NCI-H1417 treated with DMSO at 0.1 percent for 48 hours (cell line): ENCODE results near the gene FUT6.

Experiments
- DNase-seq: peaks from one replicate; lab custom pipeline; 2025; lab: John Stamatoyannopoulos, UW

Gene FUT6

GRCh38 chr19:5804516-5805461 lies 34.7 kb downstream of the FUT6 start, which contains the start of gene NRTN:
Gene NRTN, plus strand, starts transcription at chr19:5805067. Its CDS starts 19,099 bp downstream, at chr19:5824166.
- DNase-seq = no peak

- peak; percentile 33 for DNase-seq
Observed at GRCh38 chr19:5803752-5804515, 35.6 kb downstream of the FUT6 start.

GRCh38 chr19:5803441-5803751 lies 36.1 kb downstream of the FUT6 start:
- DNase-seq = no peak

- no peak for DNase-seq
Observed at GRCh38 chr19:5801796-5802619, 37.5 kb downstream of the FUT6 start.

- no peak for DNase-seq
Observed at GRCh38 chr19:5800361-5801270, 38.9 kb downstream of the FUT6 start.

GRCh38 chr19:5799247-5800241 lies 40.0 kb downstream of the FUT6 start:
- DNase-seq = no peak

GRCh38 chr19:5798244-5798643 lies 41.3 kb downstream of the FUT6 start:
- DNase-seq = no peak

GRCh38 chr19:5795382-5795919 lies 44.1 kb downstream of the FUT6 start:
- no peak for DNase-seq

- no peak for DNase-seq
Observed at GRCh38 chr19:5793188-5793587, 46.3 kb downstream of the FUT6 start.

- no peak for DNase-seq
Observed at GRCh38 chr19:5792224-5792623, 47.3 kb downstream of the FUT6 start.

GRCh38 chr19:5790559-5791520 lies 48.7 kb downstream of the FUT6 start, which contains the start of gene DUS3L:
Gene DUS3L, minus strand, starts transcription at chr19:5791163. Its CDS starts 22 bp downstream, at chr19:5791141.
- peak; percentile 84 for DNase-seq

- DNase-seq = no peak
Observed at GRCh38 chr19:5789886-5790558, 49.5 kb downstream of the FUT6 start.

- DNase-seq = no peak
Observed at GRCh38 chr19:5789351-5789761, 50.1 kb downstream of the FUT6 start.

- no peak for DNase-seq
Observed at GRCh38 chr19:5788422-5788821, 51.1 kb downstream of the FUT6 start.

- DNase-seq = no peak
Observed at GRCh38 chr19:5787409-5788182, 51.9 kb downstream of the FUT6 start.

GRCh38 chr19:5786593-5787408 lies 52.7 kb downstream of the FUT6 start:
- DNase-seq = no peak
